GM12873 (cell line): Measurements from ENCODE around the gene ALDH3B2.

ENCODE experiments used
- CTCF ChIP-seq: IDR thresholded peaks from 2 replicates; pipeline ENCODE4 v1.5.1; 2012; ENCODE audit warnings: low read depth, mild to moderate bottlenecking, moderate library complexity, low read length, control low read depth; ENCODE audit not compliant: insufficient read depth; ENCODE audit errors: missing control alignments

ALDH3B2 gene

GRCh38 chr11:67612751-67613150 is 61.7 kb downstream of the ALDH3B2 start:
- no peak for TF ChIP-seq CTCF
